SK-N-SH treated with all-trans-retinoic acid at 6 μM for 48 hours (cell line): Measurements from ENCODE around the gene MRGPRG.

ENCODE experiments used
- ATAC-seq: fragments of 200-7000 bp; cut with Tn5 transposase; 3 replicates; pipeline ENCODE4 v1.9.1; 2020; ENCODE audit warnings: mild to moderate bottlenecking, moderate library complexity
- ARNTL ChIP-seq: fragments of 450-650 bp; formaldehyde crosslinking; IDR thresholded peaks from 2 replicates; pipeline ENCODE4 v1.5.0; 2020; ENCODE audit warnings: low read depth, mild to moderate bottlenecking, moderate library complexity, borderline replicate concordance
- BACH2 ChIP-seq: fragments of 250-450 bp; sonication (Bioruptor Pico); IDR thresholded peaks from 2 replicates; pipeline ENCODE4 v1.9.0; 2021; ENCODE audit warnings: mild to moderate bottlenecking, borderline replicate concordance
- CREB5 ChIP-seq: fragments of 250-450 bp; sonication (Bioruptor Pico); IDR thresholded peaks from 2 replicates; pipeline ENCODE4 v1.5.1; 2020; ENCODE audit warnings: low read depth, mild to moderate bottlenecking, moderate library complexity
- CSDC2 ChIP-seq: fragments of 250-450 bp; sonication (Bioruptor Pico); IDR thresholded peaks from 2 replicates; pipeline ENCODE4 v1.5.0; 2020; ENCODE audit warnings: mild to moderate bottlenecking, moderate library complexity
- CSRNP3 ChIP-seq: fragments of 250-450 bp; sonication (Bioruptor Pico); IDR thresholded peaks from 2 replicates; pipeline ENCODE4 v1.5.1; 2021; ENCODE audit warnings: mild to moderate bottlenecking, moderate library complexity
- ESRRG ChIP-seq: fragments of 250-450 bp; sonication (Bioruptor Pico); IDR thresholded peaks from 2 replicates; pipeline ENCODE4 v1.6.1; 2021; ENCODE audit warnings: mild to moderate bottlenecking
- GLIS3 ChIP-seq: fragments of 250-450 bp; sonication (Bioruptor Pico); IDR thresholded peaks from 2 replicates; pipeline ENCODE4 v1.5.0; 2020; ENCODE audit warnings: mild to moderate bottlenecking, moderate library complexity
- ISL1 ChIP-seq: fragments of 250-450 bp; sonication (Bioruptor Pico); IDR thresholded peaks from 2 replicates; pipeline ENCODE4 v2.1.2; 2022; ENCODE audit warnings: mild to moderate bottlenecking, moderate library complexity
- PPARA ChIP-seq: fragments of 250-450 bp; sonication (Bioruptor Pico); IDR thresholded peaks from 2 replicates; pipeline ENCODE4 v1.5.0; 2020; ENCODE audit warnings: mild to moderate bottlenecking, borderline replicate concordance
- RARB ChIP-seq: fragments of 250-450 bp; sonication (Bioruptor Pico); IDR thresholded peaks from 2 replicates; pipeline ENCODE4 v1.8.0; 2021; ENCODE audit warnings: mild to moderate bottlenecking, moderate library complexity
- SNAI2 ChIP-seq: fragments of 250-450 bp; sonication (Bioruptor Pico); IDR thresholded peaks from 2 replicates; pipeline ENCODE4 v1.5.0; 2020; ENCODE audit warnings: mild to moderate bottlenecking, moderate library complexity
- TCF4 ChIP-seq: fragments of 250-450 bp; sonication (Bioruptor Pico); IDR thresholded peaks from 2 replicates; pipeline ENCODE4 v1.8.0; 2021; ENCODE audit warnings: mild to moderate bottlenecking, moderate library complexity, borderline replicate concordance
- TOX ChIP-seq: fragments of 250-450 bp; sonication (Bioruptor Pico); IDR thresholded peaks from 2 replicates; pipeline ENCODE4 v1.8.0; 2021; ENCODE audit warnings: mild to moderate bottlenecking, moderate library complexity, borderline replicate concordance
- ZC3H10 ChIP-seq: fragments of 250-450 bp; sonication (Bioruptor Pico); IDR thresholded peaks from 2 replicates; pipeline ENCODE4 v1.5.1; 2021; ENCODE audit warnings: mild to moderate bottlenecking, moderate library complexity
- ZFP3 ChIP-seq: fragments of 250-450 bp; sonication (Bioruptor Pico); IDR thresholded peaks from 2 replicates; pipeline ENCODE4 v1.5.0; 2020; ENCODE audit warnings: mild to moderate bottlenecking, moderate library complexity
- ZFP30 ChIP-seq: fragments of 450-650 bp; formaldehyde crosslinking; IDR thresholded peaks from 2 replicates; pipeline ENCODE4 v1.5.0; 2022; ENCODE audit warnings: mild to moderate bottlenecking, moderate library complexity
- ZNF565 ChIP-seq: fragments of 450-650 bp; formaldehyde crosslinking; conservative IDR thresholded peaks from 2 replicates; pipeline ENCODE4 v1.5.0; 2020; ENCODE audit warnings: low read depth, mild to moderate bottlenecking, moderate library complexity
- ZNF70 ChIP-seq: fragments of 450-650 bp; formaldehyde crosslinking; IDR thresholded peaks from 2 replicates; pipeline ENCODE4 v1.5.0; 2020; ENCODE audit warnings: mild to moderate bottlenecking, moderate library complexity
- ZNF8 ChIP-seq: fragments of 450-650 bp; formaldehyde crosslinking; IDR thresholded peaks from 2 replicates; pipeline ENCODE4 v1.5.0; 2020; ENCODE audit warnings: mild to moderate bottlenecking, moderate library complexity
- TF ChIP-seq, protein P1 (sequence below): fragments of 250-450 bp; sonication (Bioruptor Pico); IDR thresholded peaks from 2 replicates; pipeline ENCODE4 v1.8.0; 2021; ENCODE audit warnings: low read depth, mild to moderate bottlenecking, moderate library complexity, borderline replicate concordance

The MRGPRG gene

GRCh38 chr11:3214420-3214699 lies 4.3 kb downstream of the MRGPRG start (continued):
- TF ChIP-seq, protein P1, sequence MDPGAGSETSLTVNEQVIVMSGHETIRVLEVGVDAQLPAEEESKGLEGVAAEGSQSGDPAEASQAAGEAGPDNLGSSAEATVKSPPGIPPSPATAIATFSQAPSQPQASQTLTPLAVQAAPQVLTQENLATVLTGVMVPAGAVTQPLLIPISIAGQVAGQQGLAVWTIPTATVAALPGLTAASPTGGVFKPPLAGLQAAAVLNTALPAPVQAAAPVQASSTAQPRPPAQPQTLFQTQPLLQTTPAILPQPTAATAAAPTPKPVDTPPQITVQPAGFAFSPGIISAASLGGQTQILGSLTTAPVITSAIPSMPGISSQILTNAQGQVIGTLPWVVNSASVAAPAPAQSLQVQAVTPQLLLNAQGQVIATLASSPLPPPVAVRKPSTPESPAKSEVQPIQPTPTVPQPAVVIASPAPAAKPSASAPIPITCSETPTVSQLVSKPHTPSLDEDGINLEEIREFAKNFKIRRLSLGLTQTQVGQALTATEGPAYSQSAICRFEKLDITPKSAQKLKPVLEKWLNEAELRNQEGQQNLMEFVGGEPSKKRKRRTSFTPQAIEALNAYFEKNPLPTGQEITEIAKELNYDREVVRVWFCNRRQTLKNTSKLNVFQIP: no peak
- TF ChIP-seq GLIS3 (CRISPR knock-in tag): no peak
- no peak for TF ChIP-seq BACH2

DNA sequence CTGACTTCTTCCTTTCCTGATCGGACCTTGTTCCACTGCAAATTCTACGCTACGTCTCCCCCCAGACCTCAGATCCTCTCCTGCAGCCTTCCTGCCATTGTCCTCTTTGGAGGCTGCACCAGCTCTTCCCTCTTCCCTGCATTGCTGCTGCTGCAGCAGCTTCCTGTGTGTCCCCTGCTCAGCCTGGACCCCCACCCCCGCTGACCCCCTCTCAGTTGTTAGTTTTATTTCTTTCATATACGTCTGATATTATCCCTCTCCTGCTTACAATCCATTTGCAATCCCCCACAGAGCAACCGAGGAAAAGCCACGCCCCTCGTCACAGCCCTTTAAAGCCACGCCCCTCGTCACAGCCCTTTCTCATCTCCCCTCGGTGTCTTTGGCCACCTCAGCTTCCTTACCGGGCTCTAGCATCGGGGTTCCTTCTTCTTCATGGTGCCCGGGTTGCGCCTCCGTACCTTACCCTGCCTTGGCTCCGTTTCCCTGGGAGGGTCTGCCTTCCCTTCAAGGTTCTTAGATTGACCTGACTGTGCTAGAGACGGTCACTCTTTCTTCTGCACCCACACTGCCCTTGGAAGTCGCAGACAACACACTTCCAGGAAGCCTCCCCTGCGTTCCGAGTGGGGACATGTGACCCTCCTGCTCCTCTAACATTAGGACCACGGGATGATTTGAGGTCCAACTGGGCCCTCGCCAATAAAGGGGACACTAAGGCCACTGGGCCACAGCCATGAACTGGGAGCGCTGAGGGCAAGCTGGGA lies 4.8 kb downstream of the MRGPRG start:
- no peak for ATAC-seq
- TF ChIP-seq ZFP3 (CRISPR knock-in tag) (no peak), SNAI2 (no peak), ESRRG (no peak), GLIS3 (CRISPR knock-in tag) (no peak), RARB (CRISPR knock-in tag) (no peak), PPARA (CRISPR knock-in tag) (no peak), ZC3H10 (CRISPR knock-in tag) (no peak), CSRNP3 (CRISPR knock-in tag) (no peak), CSDC2 (no peak), TCF4 (CRISPR knock-in tag) (no peak), ZNF8 (no peak), ARNTL (CRISPR knock-in tag) (no peak), ZNF565 (no peak), TOX (CRISPR knock-in tag) (no peak), ZFP30 (CRISPR knock-in tag) (no peak)
- TF ChIP-seq, protein P1: no peak

GRCh38 chr11:3208272-3208671 lies 10.3 kb downstream of the MRGPRG start:
- no peak for TF ChIP-seq ZNF70 (CRISPR knock-in tag)
- no peak for TF ChIP-seq RARB (CRISPR knock-in tag)
- TF ChIP-seq ZC3H10 (CRISPR knock-in tag): no peak
- TF ChIP-seq ESRRG: no peak
- no peak for ATAC-seq

DNA sequence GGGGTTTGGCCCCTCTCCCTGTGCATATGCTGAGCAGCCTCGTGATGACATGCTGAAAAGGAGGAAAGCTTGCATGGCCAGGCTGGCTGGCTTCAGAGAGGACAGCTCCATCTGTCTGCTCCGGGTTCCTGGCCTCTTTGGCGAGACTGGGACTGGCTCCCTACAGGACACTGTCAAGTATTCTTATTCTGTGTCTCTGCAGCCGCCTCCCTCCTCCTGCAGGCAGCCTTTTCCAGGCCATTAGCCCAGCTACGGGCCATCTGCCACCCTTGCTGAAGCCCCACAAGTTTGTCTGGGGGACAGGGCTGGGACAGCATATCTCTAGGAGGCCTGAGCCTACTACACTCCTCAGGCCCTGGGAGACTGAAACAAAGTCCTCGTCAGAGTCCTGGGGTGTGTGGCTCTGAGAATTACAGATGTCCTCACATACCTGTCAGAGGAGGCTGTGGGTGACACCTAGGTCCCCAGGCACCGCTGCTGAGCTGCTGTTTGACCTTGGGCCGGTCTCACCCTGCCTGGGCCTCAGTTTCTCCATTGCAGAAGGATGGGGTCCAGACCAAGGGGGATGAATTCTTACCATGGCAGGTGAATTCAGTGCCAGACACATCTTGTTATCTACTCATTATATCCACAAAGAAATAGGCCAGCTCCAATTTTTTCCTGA lies 11.0 kb downstream of the MRGPRG start:
- TF ChIP-seq ZC3H10 (CRISPR knock-in tag) (no peak), TCF4 (CRISPR knock-in tag) (no peak), CREB5 (no peak), ZNF70 (CRISPR knock-in tag) (no peak), CSRNP3 (CRISPR knock-in tag) (no peak), PPARA (CRISPR knock-in tag) (no peak), ZFP3 (CRISPR knock-in tag) (no peak), RARB (CRISPR knock-in tag) (no peak), ARNTL (CRISPR knock-in tag) (no peak), ZNF8 (no peak), SNAI2 (no peak), ZNF565 (no peak), ISL1 (CRISPR knock-in tag) (no peak)
- TF ChIP-seq, protein P1: no peak
- TF ChIP-seq, all 23 proteins: peak for 0
- no peak for ATAC-seq
